ENCODE data around the gene MICU2. TPM values are rescaled to one million over a fixed set of nuclear protein-coding genes. Genes with fewer than 3 reads are reported as not detected.

MICU2 gene
- total and polyA plus RNA-seq, 2 donors (not counting 1 experiment from before 2014, with no cell fraction given): 43.3 to 43.9 TPM

GRCh38 chr13:21445759-21446158 lies 158.2 kb downstream of the MICU2 start:
- H3K4me2 ChIP-seq (ENCODE audit: extremely low read depth, insufficient read depth, low read length): no peak overlapping the region
- no peak overlapping the region for H3K4me3 ChIP-seq (replicated peaks in 1 of 4; ENCODE audit: control extremely low read depth in 1 of 4, insufficient read depth in 1 of 4, low read depth in 3 of 4, low read length in 4 of 4)
- H3K9ac ChIP-seq (ENCODE audit: insufficient read depth, low read length): no peak overlapping the region
- no peaks in the 10 kb centered on the region for H3K4me1 ChIP-seq (ENCODE audit: control insufficient read depth, extremely low read depth, insufficient read depth, low read length)
- TF ChIP-seq CTCF (conservative IDR thresholded peaks at IDR 0.05 in 1 of 2, IDR thresholded peaks at IDR 0.05 in 1 of 2; ENCODE audit: low read depth in 1 of 2, low read length in 2 of 2) (no peak), EZH2 (IDR thresholded peaks at IDR 0.05; ENCODE audit: low read length, missing control alignments) (no peak)
- H3K27me3 ChIP-seq (ENCODE audit: control insufficient read depth, insufficient read depth, low read length): no peaks in the 10 kb centered on the region
- H2AFZ ChIP-seq (ENCODE audit: low read length): no peak overlapping the region
- no peak overlapping the region for H3K27ac ChIP-seq (ENCODE audit: insufficient read depth, low read length)
- no peak for DNase-seq (ENCODE audit: low read depth in 2 of 2)
- H3K36me3 ChIP-seq (ENCODE audit: control insufficient read depth, insufficient read depth, low read length): no peaks in the 10 kb centered on the region
- H3K9me3 ChIP-seq (ENCODE audit: control insufficient read depth, insufficient read depth, low read depth, low read length): no peaks in the 10 kb centered on the region
- peaks cover 1% of the 10 kb centered on the region for H3K79me2 ChIP-seq (ENCODE audit: control insufficient read depth, insufficient read depth, low read length)
- no peaks in the 10 kb centered on the region for H4K20me1 ChIP-seq (ENCODE audit: control insufficient read depth, extremely low read depth, insufficient read depth, low read length)

- H3K4me1 ChIP-seq (ENCODE audit: control insufficient read depth, extremely low read depth, insufficient read depth, low read length): no peaks in the 10 kb centered on the region
- H2AFZ ChIP-seq (ENCODE audit: low read length): no peak overlapping the region
- no peak overlapping the region for H3K9ac ChIP-seq (ENCODE audit: insufficient read depth, low read length)
- H3K4me3 ChIP-seq (replicated peaks in 1 of 4; ENCODE audit: control extremely low read depth in 1 of 4, insufficient read depth in 1 of 4, low read depth in 3 of 4, low read length in 4 of 4): no peak overlapping the region
- no peaks in the 10 kb centered on the region for H3K79me2 ChIP-seq (ENCODE audit: control insufficient read depth, insufficient read depth, low read length)
- H3K36me3 ChIP-seq (ENCODE audit: control insufficient read depth, insufficient read depth, low read length): no peaks in the 10 kb centered on the region
- DNase-seq (ENCODE audit: low read depth in 2 of 2): no peak
- no peaks in the 10 kb centered on the region for H3K9me3 ChIP-seq (ENCODE audit: control insufficient read depth, insufficient read depth, low read depth, low read length)
- no peaks in the 10 kb centered on the region for H3K27me3 ChIP-seq (ENCODE audit: control insufficient read depth, insufficient read depth, low read length)
- H3K4me2 ChIP-seq (ENCODE audit: extremely low read depth, insufficient read depth, low read length): no peak overlapping the region
- no peak for TF ChIP-seq CTCF (conservative IDR thresholded peaks at IDR 0.05 in 1 of 2, IDR thresholded peaks at IDR 0.05 in 1 of 2; ENCODE audit: low read depth in 1 of 2, low read length in 2 of 2)
- no peak for TF ChIP-seq EZH2 (IDR thresholded peaks at IDR 0.05; ENCODE audit: low read length, missing control alignments)
- no peaks in the 10 kb centered on the region for H4K20me1 ChIP-seq (ENCODE audit: control insufficient read depth, extremely low read depth, insufficient read depth, low read length)
- no peak overlapping the region for H3K27ac ChIP-seq (ENCODE audit: insufficient read depth, low read length)
These were observed 160.8 kb downstream of the MICU2 start for GRCh38 chr13:21443171-21443570.

Other genes starting within 250 kb of the MICU2 start
- 77.8 and 81.6 TPM in 2 replicates for gene ZDHHC20, start 144.9 kb downstream of the MICU2 start, total RNA-seq
- gene ZDHHC20, start 144.9 kb downstream of the MICU2 start, polyA plus RNA-seq: 39.8 and 69.3 TPM in 2 replicates
- 0.33 and 0.77 TPM in 2 replicates for gene FGF9, start 66.9 kb upstream of the MICU2 start, total RNA-seq
- gene FGF9, start 66.9 kb upstream of the MICU2 start, polyA plus RNA-seq: 0.06 and 0.07 TPM in 2 replicates

Measured in fibroblast of lung (primary cell).